A549 treated with Hydrocortisone at 1 μM for 4 hours (cell line): ENCODE results near the gene RNASE11. TPM values are rescaled to one million over a fixed set of nuclear protein-coding genes. Genes with fewer than 3 reads are reported as not detected.

ENCODE experiments used
- total RNA-seq: library from RNA; stranded (reverse); fragments of 200-300 nt; extraction: Qiagen RNA extraction; gene quantifications from 5 replicates; pipeline ENCODE4 v1.2.3, GENCODE V29; 2022

RNASE11 gene
- total RNA-seq: not detected in 5 replicates

GRCh38 chr14:20587489-20588154 lies at the start of gene RNASE11:
TSS of gene RNASE11 (minus strand) at chr14:20588001.

GRCh38 chr14:20591235-20591634 lies 3.4 kb upstream of the RNASE11 start, which contains the start of gene RNASE12:
TSS of gene RNASE12 (minus strand) at chr14:20591376. CDS start at chr14:20590723, 653 bp downstream.

GRCh38 chr14:20560961-20561360 lies 26.8 kb downstream of the RNASE11 start, which contains the start of gene RNASE9:
TSS of gene RNASE9 (minus strand) at chr14:20561047.

Other genes starting within 250 kb of the RNASE11 start
- 17.3 to 24.3 TPM (median 18.7 TPM) in 5 replicates for gene PARP2, start 244.4 kb downstream of the RNASE11 start, total RNA-seq
- gene TEP1, start 174.5 kb downstream of the RNASE11 start, total RNA-seq: 8.2 to 10.7 TPM (median 9.4 TPM) in 5 replicates
- 0.01 TPM in 1 of 5 replicates, not detected in the others for gene KLHL33, start 151.8 kb downstream of the RNASE11 start, total RNA-seq
- gene OSGEP, start 133.2 kb downstream of the RNASE11 start, total RNA-seq: 24.7 to 28.8 TPM (median 25.7 TPM) in 5 replicates
- gene APEX1, start 132.8 kb downstream of the RNASE11 start, total RNA-seq: 249 to 284 TPM (median 257 TPM) in 5 replicates
- 29.0 to 42.3 TPM (median 32.5 TPM) in 5 replicates for gene PIP4P1, start 126.6 kb downstream of the RNASE11 start, total RNA-seq
- 141 to 164 TPM (median 143 TPM) in 5 replicates for gene PNP, start 118.6 kb downstream of the RNASE11 start, total RNA-seq
- 0.13 to 0.58 TPM (median 0.34 TPM) in 5 replicates for gene RNASE10, start 82.5 kb downstream of the RNASE11 start, total RNA-seq
- not detected in 5 replicates for gene RNASE9, start 27.0 kb downstream of the RNASE11 start, total RNA-seq
- not detected in 5 replicates for gene RNASE12, start 3.4 kb upstream of the RNASE11 start, total RNA-seq
- gene OR6S1, start 53.7 kb upstream of the RNASE11 start, total RNA-seq: not detected in 5 replicates
- gene RNASE4, start 96.6 kb upstream of the RNASE11 start, total RNA-seq: 5.6 to 8.6 TPM (median 6.9 TPM) in 5 replicates
- gene ANG, start 100.8 kb upstream of the RNASE11 start, total RNA-seq: 6.7 to 11.3 TPM (median 10.5 TPM) in 5 replicates
- gene EDDM3A, start 157.9 kb upstream of the RNASE11 start, total RNA-seq: not detected in 5 replicates
- gene EDDM3B, start 180.4 kb upstream of the RNASE11 start, total RNA-seq: not detected in 5 replicates
- not detected in 5 replicates for gene RNASE6, start 193.3 kb upstream of the RNASE11 start, total RNA-seq
- 0.12 to 0.31 TPM (median 0.15 TPM) in 5 replicates for gene RNASE1, start 214.8 kb upstream of the RNASE11 start, total RNA-seq